HG03439 (cell line): ENCODE data around the gene PPM1N.
A peak's percentile ranks its signal among the peaks of the same experiment; 100 is the strongest.

Experiments used
- ATAC-seq: cut with Tn5 transposase; IDR thresholded peaks from one replicate; pipeline ENCODE4 v1.9.1; 2021; ENCODE audit warnings: mild to moderate bottlenecking, moderate library complexity; ENCODE audit not compliant: unreplicated experiment

The PPM1N gene

GRCh38 chr19:45470762-45471081, 27.5 kb upstream of the PPM1N start:
- ATAC-seq, result no peak

DNA sequence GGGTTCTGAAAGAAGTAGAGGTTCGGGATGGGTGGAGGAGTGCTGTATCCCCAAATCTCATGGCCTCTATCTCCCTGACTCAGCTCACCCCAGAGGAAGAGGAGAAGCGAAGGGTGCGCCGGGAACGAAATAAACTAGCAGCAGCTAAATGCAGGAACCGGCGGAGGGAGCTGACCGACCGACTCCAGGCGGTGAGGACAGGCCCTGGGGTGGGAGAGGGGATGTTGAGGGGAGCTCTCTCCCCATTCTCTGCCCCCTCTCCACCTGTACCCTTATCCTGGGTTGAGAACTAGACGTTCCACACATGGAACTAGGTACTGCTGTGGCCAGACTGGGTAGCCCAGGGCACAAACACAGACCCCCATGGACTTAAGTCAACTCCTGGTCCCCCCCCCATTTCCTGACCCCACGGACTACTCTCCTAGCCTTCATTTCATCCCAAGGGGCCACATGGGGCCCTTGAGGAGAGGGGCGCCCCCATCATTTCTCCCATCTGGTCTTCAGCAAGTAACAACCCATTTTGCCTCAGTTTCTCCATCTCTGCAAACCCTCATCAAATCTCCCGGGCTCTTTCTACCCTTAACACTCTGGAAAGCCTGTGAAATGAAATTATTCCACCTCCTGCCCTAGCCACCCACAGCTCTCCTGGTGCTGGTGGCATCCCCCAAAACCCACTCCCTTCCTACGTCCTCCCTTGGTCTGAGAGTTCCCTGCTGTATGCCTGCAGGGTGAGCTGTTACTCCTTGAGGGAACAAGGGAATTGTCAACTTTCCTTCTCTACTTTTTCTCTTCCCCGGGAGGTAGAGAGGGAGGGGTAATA, 26.9 kb upstream of the PPM1N start:
- ATAC-seq, result no peak

GRCh38 chr19:45471931-45472562, 26.2 kb upstream of the PPM1N start:
- no peak for ATAC-seq

- ATAC-seq, result no peak
Observed at GRCh38 chr19:45472563-45473366, 25.5 kb upstream of the PPM1N start.

DNA sequence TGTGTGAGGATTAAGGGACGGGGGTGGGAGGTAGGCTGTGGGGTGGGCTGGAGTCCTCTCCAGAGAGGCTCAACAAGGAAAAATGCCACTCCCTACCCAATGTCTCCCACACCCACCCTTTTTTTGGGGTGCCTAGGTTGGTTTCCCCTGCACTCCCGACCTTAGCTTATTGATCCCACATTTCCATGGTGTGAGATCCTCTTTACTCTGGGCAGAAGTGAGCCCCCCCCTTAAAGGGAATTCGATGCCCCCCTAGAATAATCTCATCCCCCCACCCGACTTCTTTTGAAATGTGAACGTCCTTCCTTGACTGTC, 24.9 kb upstream of the PPM1N start:
- ATAC-seq, result no peak

- ATAC-seq, result no peak
Observed at GRCh38 chr19:45473682-45474605, 24.3 kb upstream of the PPM1N start.

DNA sequence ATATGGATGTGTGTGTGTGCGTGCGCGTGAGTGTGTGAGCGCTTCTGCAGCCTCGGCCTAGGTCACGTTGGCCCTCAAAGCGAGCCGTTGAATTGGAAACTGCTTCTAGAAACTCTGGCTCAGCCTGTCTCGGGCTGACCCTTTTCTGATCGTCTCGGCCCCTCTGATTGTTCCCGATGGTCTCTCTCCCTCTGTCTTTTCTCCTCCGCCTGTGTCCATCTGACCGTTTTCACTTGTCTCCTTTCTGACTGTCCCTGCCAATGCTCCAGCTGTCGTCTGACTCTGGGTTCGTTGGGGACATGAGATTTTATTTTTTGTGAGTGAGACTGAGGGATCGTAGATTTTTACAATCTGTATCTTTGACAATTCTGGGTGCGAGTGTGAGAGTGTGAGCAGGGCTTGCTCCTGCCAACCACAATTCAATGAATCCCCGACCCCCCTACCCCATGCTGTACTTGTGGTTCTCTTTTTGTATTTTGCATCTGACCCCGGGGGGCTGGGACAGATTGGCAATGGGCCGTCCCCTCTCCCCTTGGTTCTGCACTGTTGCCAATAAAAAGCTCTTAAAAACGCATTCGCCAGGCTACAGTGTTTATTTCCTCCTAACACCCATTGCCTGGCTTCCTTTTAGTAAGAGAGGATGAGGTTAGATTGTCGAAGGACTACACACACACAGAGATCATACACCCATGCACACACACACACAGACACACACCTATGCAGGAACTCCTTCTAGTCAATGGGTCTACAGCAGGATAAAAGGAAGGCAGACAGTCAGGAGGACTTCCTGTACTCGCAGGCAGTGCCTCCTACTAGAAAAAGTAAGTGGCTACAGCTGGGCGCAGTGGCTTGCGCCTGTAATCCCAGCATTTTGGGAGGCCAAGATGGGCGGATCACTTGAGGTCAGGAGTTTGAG, 23.4 kb upstream of the PPM1N start:
- no peak for ATAC-seq

- ATAC-seq, result no peak
Observed at GRCh38 chr19:45475537-45476291, 22.5 kb upstream of the PPM1N start.

GRCh38 chr19:45476304-45476703, 21.9 kb upstream of the PPM1N start:
- no peak for ATAC-seq

DNA sequence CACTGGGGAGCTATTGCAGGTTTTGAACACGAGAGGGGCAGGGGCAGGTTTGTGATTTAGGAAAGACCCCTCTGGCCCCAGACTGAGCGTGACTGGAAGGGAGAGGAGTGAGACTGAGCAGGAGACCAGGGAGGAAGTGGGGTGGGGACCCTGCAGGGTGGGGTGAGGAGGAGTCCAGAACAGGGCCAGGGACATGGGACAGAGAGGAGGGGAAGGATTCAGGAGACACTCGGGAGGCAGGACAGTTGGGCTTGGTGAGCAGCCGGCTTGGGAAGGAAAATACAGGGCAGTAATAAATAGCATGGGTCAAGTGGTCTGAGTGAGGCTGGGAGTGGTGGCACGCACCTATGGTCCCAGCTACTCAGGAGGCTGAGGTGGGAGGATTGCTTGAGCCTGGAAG, 21.1 kb upstream of the PPM1N start:
- ATAC-seq, result no peak

DNA sequence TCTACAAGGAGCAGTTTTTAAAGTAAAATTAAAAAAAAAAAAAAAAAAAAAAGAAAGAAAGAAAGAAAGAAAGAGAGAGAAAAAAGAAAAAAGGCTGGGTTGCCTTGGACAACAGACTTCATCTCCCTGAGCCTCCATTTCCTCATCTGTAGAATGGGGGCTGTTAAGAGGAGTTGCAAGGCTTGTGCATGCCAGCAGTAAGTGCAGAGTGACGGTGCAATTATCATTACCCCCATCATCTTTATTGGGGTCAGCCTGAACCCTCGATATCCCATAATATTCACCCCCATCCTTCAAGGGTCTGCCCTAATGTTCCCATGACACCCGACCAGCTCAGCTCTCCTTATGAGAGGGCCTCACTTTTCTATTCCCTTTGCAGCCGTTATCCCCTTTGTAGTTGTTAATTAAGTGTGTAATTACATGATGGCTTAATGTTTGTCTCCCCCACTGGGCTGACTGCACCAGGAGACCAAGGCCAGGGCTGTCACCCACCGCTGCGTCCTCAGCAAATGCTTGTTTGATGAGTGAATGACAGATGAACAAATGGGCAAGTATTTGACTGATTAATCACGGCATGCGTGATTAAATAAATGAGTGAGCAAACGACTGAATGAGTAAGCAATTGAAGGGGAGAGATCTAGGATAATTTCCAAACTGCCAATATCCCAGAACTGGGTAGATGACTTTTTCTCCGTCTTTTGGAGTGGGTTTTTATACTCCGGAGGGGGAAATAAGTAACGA, 20.4 kb upstream of the PPM1N start:
- ATAC-seq, result peak; percentile 9

GRCh38 chr19:45478454-45479238, 19.6 kb upstream of the PPM1N start:
- peak; percentile 65 for ATAC-seq

DNA sequence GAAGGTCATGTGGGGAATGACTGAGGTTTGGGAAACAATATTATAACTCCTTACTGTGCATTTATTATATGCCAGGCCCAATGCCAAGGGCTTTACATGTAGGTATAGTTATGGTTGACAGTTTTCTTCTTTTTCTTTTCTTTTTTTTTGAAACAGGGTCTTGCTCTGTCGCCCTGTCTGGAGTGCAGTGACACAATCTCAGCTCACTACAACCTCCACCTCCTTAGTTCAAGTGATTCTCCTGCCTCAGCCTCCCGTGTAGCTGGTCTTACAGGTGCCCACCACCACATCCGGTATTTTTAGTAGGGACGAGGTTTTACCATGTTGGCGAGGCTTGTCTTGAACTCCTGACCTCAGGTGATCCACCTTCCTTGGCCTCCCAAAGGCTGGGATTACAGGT, 15.2 kb upstream of the PPM1N start:
- ATAC-seq, result no peak

DNA sequence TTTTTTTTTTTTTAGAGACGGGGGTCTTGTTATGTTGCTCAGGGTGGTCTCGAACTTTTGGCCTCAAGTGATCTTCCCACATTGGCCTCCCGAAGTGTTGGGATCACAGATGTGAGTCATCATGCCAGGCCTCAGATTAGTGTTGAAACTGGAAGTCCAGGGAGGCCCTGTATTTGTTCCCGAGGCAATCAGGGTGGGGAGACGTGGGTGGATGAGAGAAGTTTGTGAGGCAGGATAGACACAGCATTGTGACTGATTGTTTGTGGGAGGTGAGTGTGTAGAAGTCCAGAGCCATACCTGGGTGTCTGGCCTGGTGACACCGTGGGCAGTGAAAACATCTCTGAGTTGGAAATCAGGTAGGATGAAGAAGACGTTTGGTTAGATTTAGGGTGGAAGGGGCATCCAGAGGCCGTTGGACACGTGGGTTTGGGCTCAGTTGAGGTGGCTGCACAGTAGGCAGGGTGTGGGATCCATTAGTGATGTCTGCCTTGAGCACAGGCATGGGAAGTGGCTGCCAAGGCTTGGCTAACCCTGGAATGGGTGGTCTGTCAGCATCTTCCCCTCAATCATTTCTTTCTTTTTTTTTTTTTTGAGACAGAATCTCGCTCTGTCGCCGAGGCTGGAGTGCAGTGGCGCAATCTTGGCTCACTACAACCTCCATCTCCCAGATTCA, 13.8 kb upstream of the PPM1N start:
- ATAC-seq, result no peak

GRCh38 chr19:45485305-45486077, 12.8 kb upstream of the PPM1N start:
- peak; percentile 87 for ATAC-seq

DNA sequence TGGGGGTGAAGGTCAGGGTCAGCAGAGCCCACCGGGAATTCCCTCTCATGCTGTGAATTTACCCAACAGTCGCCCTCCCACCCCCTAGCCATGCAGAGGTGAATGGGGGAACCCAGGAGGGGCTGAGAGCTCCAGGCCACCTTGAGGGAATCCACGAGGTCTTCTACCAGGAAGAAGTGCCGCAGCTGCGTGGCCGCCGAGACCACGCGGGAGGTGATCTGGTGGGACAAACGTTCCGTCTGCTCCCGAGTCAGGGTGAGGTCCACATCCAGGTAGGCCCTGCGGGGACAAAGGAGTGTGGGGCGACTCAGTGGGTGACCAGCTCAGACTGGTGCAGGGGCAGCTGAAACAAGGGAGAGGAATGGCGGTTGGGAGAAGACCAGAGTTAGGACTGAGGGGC, 9.5 kb upstream of the PPM1N start:
- ATAC-seq, result no peak
